KBM-7 (cell line): Measurements from ENCODE around the gene GPR132.
"Not testable (repeated sequence)": the region's sequence is repeated elsewhere in the genome, so short reads cannot be mapped to it uniquely, and the experiment has no call there.

ENCODE experiments used
- DNase-seq: peaks from one replicate; pipeline ENCODE4 v3.0.0-alpha.2; 2015
- in situ Hi-C: fragments of 300-500 bp; cut with MboI; formaldehyde crosslinking; loops from 2 replicates; pipeline ENCODE4 v1.14.3; 2020; ENCODE audit warnings: low sequenced_read_pairs, low pct_unique_long_range_greater_than_20kb, mixed read lengths

GPR132 gene, protein sequence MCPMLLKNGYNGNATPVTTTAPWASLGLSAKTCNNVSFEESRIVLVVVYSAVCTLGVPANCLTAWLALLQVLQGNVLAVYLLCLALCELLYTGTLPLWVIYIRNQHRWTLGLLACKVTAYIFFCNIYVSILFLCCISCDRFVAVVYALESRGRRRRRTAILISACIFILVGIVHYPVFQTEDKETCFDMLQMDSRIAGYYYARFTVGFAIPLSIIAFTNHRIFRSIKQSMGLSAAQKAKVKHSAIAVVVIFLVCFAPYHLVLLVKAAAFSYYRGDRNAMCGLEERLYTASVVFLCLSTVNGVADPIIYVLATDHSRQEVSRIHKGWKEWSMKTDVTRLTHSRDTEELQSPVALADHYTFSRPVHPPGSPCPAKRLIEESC

DNA sequence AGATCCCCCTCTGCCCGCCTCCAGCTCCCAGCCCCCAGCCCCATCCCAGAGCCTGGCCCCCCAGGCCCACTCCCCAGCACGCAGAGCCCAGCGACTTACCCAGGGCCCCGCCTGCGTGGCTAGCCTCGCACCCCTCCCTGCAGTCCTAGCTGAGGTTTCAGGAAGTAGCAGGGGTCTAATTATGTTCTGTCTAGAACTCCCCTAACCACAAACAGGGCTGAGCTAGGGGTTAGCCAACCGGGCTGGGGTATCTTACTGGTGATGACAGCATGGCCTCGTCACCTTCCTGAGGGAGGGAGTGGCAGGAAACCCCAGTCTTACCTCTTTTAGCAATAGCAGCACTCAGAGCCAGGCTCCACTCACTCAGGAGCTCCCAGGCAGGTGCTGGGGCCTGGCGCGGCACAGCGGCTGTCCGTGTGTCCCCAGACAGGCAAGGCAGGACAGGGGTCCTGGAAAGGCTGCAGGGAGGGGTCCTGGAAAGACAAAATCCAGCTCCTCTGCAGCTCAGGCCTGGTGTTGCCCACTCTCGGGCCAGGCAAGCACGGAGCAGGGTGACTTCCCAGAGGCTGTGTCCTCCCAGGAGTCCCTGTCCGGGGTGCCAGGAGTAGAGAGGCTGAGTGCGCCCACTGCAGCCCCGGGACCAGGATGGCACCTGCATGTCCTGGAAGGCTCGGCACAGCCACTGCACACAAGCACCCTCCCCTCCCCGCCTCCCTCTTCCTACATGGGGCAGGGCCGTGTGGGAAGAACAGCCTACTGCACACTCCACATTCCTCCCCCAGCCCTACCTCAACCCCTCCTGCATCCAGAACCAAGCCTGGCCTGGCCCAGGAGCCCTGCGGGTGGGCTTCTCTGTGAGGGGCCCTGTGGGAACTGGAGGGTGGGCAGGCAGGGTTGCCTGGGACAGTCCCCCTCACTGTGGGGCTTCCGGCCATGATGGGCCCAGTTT is at the start of gene GPR132:
TSS of gene GPR132 (minus strand) at position 151 of the 949 bp plus-strand sequence. CDS start 10,010 bp downstream, outside the sequence.
- DNase-seq, result peak; percentile 97

DNA sequence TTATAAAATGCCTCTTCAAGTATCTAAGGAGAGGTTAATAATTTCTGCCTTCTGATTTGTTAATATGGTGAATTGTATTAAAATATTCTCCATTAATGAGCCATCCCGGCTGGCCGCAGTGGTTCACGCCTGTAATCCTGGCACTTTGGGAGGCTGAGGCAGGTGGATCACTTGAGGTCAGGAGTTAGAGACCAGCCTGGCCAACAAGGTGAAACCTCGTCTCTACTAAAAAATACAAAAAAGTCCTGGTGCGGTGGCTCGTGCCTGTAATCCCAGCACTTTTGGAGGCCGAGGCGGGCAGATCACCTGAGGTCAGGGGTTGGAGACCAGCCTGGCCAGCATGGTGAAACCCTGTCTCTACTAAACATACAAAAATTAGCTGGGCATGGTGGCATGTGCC is 44.0 kb upstream of the GPR132 start:
- in situ Hi-C loops, DNase-seq: not testable (repeated sequence)

More for the DNA sequence above, at the start of gene GPR132:
- in situ Hi-C loops, result no loop called here

DNA sequence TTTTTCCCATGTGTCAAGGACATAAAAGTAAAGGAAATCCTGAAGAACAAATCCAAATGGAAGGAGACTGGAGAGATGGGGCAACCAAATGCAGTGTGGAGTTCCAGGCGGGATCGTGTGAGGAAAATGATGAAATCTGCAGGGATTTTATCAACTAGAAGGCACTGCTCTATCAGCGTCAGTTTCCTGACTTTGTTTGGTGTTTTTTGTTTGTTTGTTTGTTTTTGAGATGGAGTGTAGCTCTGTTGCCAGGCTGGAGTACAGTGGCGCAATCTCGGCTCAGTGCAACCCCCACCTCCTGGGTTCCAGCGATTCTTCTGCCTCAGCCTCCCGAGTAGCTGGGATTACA is 43.3 kb upstream of the GPR132 start:
- in situ Hi-C loops, result no loop called here
- no peak for DNase-seq

DNA sequence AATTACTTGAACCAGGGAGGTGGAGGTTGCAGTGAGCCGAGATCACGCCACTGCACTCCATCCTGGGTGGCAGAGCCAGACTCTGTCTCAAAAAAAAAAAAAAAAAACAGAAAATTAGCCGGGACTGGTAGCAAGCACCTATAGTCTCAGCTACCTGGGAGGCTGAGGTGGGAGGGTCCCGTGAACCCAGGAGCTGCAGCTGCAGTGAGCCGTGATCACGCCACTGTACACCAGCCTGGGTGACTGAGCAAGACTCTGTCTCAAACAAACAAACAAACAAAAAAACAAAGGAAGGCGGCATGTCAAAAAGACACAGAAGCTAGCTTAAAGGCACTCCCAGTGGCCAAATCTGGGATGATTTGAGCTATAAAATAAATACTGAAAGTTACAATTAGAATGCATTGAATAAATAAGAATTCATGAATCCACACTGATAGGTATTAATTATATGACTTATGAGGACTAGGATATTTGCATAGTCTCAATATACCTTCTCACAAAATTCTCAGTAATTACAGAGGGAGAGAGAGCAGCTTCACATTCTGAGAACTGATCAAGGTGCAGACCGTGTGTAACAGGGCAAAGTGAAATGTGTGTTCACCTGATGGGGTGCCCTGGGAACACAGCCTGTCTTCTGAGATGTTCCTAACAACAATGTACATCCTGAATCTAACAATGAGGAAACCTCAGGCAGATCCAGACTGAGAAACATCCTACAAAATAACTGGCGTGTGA is 42.7 kb upstream of the GPR132 start:
- DNase-seq, result no peak
- in situ Hi-C loops, result no loop called here

DNA sequence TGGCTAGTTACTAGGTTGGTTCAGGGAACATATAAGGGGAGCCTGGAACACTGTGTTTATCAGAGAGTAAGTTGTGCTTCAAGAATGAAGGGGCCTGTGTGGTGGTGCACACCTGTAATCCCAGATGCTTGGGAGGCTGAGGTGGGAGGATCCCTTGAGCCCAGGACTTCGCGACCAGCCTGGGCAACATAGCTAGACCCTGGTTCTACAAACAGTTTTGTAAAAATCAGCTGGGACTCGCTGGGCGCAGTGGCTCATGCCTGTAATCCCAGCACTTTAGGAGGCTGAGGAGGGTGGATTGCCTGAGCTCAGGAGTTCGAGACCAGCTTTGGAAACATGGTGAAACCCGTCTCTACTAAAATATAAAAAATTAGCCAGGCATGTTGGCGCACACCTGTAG is 42.1 kb upstream of the GPR132 start:
- in situ Hi-C loops, result no loop called here
- DNase-seq, result no peak

DNA sequence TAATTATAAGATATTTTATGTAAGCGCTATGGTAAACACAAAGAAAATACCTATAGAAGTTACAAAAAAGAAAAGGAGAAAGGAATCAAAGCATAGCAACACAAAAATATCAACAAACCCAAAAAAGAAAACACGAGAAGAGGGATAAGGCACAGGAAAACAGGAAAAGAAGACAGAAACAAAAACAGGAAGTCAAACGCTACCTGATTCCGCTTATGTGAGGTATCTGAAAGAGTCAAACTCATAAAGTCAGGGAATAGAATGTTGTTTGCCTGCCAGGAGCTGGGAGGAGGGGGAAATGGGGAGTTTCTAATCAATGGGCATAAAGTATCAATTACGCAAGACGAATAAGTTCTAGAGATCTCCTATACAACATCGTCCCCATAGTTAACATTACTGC is 39.9 kb upstream of the GPR132 start:
- in situ Hi-C loops, result no loop called here
- no peak for DNase-seq

DNA sequence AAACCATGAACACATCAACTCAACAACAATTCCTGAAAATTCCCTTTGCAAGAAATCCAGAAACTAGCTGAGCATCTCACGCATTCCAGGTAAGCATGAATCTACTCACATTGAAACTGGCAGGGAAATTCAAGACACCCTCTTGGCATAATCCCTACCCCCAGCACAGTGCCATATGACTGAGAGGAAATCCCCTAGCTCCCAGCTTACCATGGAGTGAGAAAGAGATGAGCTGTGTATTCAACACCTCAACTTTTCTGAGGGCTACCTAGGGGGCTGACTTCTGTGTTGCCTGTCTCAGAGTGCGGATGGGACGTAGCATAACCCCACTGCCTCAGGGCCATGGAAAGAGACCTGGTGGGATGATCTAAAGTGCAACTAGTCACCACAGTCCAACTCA is 37.7 kb upstream of the GPR132 start:
- in situ Hi-C loops, result no loop called here

DNA sequence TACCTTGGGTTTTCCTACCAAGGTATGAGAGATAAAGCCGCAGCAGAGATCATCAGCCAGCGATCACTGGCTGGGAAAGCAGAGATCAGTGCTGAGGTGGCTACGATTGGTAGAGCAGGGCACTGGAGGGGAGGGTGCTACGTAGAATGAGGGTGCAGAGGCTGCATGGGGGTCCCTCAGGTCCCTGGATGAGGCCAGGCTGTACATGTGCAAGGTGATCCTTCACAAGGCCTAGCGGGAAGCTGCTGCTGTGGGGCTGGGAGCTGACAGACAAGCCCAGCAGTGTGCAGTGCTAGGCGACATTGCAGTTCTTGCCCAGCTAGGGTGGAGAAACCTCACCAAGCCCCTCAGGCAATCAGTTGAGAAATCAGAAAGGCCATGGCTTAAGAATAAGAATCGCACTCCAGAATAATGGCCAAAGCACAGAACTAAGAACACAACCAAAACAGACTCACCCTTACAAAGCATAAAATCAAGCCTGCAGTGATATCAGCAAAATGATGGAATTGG is 37.2 kb upstream of the GPR132 start:
- DNase-seq, result no peak
- in situ Hi-C loops, result no loop called here

More for the DNA sequence above, 37.7 kb upstream of the GPR132 start:
- DNase-seq, result no peak

DNA sequence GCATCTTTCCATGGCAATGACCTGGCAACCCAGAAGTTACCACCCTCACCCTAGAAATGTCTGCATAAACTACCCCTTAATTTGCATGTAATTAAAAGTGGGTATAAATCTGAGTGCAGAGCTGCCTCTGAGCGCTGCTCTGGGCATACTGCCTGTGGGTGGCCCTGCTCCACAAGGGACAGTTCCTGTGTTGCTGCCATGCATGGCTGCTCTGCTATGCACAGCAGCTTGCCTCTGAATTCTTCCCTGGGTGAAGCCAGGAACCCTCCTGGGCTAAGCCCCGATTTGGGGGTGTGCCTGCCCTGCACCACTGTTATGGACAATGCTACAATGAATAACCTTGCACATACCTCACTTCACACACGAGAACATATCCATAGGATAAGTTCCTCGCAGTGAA is 35.7 kb upstream of the GPR132 start:
- in situ Hi-C loops, result no loop called here

DNA sequence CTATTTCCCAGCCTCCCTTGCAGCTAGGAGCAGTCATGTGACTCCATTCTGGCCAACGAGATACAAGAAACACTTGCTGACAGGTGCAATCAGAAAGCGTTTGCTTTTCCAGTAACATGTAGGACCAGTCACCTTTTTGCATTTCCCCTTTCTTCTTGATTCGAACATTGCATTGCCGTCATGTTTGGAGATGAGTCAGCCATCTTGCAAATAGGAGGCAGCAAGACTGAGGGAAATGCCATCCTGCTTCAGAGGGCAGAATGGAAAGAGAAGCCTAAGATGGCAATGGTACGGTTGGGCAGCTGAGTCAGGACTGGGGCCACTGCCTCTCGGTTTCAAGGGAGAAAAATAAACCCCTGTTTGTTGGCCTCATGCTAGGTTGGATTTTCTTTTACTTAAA is 34.5 kb upstream of the GPR132 start:
- DNase-seq, result no peak
- in situ Hi-C loops, result no loop called here

More for the DNA sequence above, 35.7 kb upstream of the GPR132 start:
- no peak for DNase-seq

DNA sequence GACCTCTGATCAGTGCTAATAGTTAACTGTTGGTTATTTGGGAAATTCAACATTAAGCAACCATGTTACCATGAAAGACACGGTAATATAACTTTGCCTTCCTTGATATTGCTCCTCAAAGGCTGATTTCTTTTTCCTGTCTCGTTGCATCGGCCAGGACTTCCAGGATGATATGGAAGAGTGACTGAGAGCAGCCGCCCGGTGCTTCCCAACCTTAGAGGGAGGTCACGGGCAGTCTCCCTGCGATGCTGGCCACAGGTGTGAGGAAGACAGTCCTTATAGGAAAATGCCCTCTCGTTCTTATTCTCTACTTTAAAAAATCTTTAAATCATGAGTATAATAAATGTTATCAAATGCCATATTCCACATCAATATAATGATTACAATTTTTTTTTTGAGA is 33.1 kb upstream of the GPR132 start:
- in situ Hi-C loops, result no loop called here
- DNase-seq, result no peak

DNA sequence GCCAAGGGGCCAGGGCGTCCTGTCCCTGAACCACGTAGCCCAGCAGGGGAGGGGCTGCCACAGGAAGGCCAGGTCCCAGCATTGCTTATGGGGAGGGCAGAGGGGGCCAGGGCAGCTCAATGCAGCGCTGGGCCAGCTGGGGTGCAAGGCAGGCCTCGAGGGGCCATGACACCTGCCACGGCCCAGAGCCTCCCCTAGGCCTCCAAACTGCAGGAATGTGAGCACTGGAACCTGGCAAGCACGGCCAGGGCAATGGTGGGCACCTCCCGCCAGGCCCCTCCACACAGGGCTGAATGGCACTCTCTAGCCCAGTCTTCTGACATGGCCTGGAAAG is 32.5 kb upstream of the GPR132 start:
- no peak for DNase-seq
- in situ Hi-C loops, result no loop called here

DNA sequence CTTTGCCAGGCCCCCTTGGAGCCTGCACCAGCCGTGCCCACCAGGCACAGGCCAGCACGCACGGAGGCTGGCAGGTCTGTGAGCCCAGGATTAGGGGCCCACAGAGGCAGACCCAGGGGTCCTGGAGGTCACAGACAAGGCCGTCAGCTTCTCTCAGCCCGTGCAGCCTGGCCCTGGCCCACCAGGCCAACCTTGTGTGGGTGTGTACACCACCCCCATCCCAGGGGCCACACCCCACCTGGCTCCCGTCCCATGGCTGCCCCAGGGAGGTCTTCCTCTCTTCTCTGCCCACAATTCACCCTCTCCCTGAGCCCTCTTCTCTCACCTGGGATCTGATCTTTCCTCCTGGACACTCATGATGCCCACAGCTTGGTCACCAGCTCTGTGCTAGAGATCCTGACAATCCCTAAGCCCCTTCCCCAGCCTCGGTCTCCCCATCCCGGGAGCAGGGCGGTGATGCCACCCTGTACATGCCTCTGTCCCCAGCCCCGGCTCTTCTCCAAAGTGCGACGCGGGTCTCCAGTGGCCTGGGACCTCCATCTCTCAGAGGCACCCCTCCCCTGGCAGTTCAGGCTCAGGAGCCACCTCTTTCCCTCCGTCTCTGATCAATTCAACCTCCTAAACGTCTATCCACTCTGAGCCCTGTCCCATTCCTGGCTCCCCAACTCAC is 31.1 kb upstream of the GPR132 start:
- no peak for DNase-seq
- in situ Hi-C loops, result no loop called here

DNA sequence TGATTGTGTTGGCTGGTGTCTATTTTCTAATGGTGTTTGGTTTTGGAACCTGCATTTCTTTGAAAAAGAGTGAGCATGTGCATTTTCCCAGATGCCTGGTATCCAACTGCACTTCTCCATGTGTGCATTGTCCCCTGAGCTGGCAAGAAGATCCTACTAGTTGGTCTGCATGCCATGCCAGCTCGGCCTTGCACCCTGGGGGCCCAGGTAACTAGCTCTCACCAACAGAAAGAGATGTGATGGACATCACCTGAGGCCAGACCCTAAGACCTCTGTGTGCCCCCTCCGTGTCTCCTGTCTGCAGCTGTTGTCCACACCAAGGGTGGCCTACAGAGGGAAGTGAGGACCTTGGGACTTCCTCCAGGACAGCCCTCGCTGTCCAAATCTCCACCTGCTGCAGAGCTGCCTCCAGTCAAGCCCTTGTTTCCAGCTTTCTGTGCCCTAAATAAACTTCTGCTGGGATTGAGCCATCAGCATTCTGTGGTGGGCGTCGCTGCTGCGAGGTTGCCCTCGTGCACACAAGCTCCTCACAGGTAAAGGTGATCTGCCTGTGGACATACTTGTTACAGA is 30.1 kb upstream of the GPR132 start:
- in situ Hi-C loops, result no loop called here
- DNase-seq, result no peak

DNA sequence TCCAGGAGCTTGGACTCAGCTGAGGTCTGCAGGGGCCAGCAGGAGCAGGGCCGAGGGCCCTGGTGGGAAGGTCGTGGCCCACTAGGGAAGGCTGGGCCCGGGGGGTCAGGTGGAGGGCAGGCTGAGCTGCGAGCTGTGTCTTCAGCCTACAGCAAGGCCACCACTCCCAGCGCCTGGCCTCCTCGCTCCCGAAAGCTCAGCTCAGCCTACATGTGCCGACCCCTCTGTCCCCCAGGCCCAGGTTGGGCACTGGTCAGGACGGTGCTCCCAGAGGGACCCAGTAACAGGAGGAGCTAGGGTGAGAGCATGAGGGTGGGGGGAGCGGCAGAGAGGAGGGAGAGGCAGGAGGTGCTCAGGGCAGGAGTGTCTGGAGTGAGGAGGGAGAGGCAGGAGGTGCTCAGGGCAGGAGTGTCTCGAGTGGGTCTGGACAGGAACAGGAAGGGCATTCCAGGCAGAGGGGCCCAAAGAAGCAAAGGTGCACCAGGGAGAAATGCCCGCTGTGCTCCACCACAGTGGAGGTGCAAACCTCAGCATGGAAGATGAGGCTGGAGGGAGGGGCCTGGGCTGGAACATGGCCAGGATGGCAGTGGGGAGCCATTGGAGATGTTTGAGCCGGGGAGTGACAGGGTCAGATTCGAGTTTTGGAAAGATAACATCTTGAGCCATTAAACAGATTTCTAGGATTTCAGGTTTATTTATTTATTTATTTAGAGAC is 29.1 kb upstream of the GPR132 start:
- no peak for DNase-seq
- in situ Hi-C loops, result no loop called here

DNA sequence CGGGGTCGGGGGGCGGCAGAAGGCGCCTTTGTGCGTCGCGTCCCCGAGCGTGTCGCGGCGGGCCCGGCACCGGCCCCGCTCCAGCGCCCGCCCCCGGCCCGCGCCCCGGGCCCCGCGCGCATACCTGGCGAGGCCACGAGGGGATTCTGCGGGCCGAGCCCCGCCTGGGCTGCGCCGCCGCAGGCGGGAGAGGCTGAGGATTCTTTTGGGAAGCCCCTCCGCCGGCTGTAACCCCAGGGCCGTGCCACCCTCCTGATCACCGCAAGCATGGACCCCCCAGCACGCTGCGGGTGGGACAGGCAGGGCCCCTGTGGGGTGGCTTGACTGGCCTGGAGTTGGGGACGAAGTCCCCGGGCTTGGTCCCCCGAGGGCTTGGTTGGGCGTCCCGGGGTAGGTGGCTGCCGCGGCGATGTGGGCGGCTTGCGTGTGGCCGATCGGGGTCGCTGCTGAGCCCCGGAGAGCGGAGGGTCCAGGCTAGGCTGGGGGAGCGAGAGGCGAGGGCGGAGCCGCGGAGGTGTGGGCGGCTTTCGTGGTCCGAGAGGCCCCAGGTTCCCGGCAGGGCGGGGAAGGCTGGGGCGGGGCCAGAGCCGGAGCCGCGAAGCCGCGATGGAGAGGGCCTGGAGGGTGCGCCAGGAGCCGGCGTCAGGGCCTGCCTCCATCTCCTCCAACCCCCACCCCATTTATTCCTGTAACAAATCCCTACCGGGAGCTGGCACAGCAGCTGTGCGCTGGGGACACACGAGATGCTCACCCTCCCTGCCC is 28.4 kb upstream of the GPR132 start:
- in situ Hi-C loops, result no loop called here
- peak; percentile 88 for DNase-seq

DNA sequence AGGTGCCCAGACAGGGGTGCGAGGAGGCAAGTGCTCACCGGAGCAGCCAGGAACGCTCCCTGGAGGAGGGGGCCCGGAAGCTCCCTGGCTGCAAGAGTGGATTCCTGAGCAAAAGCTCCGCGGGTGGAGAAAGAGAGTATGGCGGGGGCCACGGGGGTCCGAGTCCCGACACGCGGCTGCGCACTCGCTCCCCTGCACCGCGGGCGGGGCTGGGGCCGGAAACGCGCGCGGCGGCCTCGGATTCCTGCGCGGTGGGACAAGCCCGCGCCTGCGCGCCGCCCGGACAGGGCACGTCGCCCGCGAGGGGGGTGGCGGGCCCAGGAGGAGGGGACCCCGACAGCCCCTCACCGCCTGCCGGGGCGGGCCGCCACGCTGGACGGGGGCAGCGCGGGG is 27.8 kb upstream of the GPR132 start:
- in situ Hi-C loops, result no loop called here
- DNase-seq, result peak; percentile 37
